Vagina (tissue), 2 donors: ENCODE results near the gene SRSF6.

ENCODE experiments used
- CTCF ChIP-seq, 3 experiments: fragments of 450-650 bp in 2 of 3; fragments of 200-600 bp in 1 of 3; sonication (generic) in 1 of 3; IDR thresholded peaks; one replicate each; pipeline ENCODE4 v1.5.1; 2017 to 2019; ENCODE audit warnings: antibody characterized with exemption in 3 of 3, mild to moderate bottlenecking in 2 of 3, moderate library complexity in 2 of 3
- POLR2A ChIP-seq, 2 donors: fragments of 450-650 bp; IDR thresholded peaks; one replicate each; pipeline ENCODE4 v1.6.1; 2017; ENCODE audit warnings: antibody characterized with exemption in 2 of 2, mild to moderate bottlenecking in 2 of 2, moderate library complexity in 2 of 2
- POLR2AphosphoS5 ChIP-seq, 2 donors: sonication (generic); formaldehyde crosslinking; IDR thresholded peaks; one replicate each; pipeline ENCODE4 v1.9.0; 2017; ENCODE audit warnings: antibody characterized with exemption in 2 of 2, mild to moderate bottlenecking in 2 of 2, low read depth in 1 of 2; ENCODE audit not compliant: insufficient read depth in 1 of 2

GRCh38 chr20:43409577-43409913 lies 48.2 kb upstream of the SRSF6 start:
- no peak for TF ChIP-seq POLR2AphosphoS5 (IDR thresholded peaks at IDR 0.05; ENCODE audit: insufficient read depth in 1 of 2, low read depth in 1 of 2)
- no peak for TF ChIP-seq CTCF (IDR thresholded peaks at IDR 0.05)
- no peak for TF ChIP-seq POLR2A (IDR thresholded peaks at IDR 0.05)
